NCI-H1930 (cell line): ENCODE measurements around the gene MYO5A.
"Not testable (repeated sequence)": the region's sequence is repeated elsewhere in the genome, so short reads cannot be mapped to it uniquely, and the experiment has no call there.

Experiments
- DNase-seq, 2 experiments: peaks; one replicate each; lab custom pipeline; 2025; lab: John Stamatoyannopoulos, UW

The MYO5A gene

DNA sequence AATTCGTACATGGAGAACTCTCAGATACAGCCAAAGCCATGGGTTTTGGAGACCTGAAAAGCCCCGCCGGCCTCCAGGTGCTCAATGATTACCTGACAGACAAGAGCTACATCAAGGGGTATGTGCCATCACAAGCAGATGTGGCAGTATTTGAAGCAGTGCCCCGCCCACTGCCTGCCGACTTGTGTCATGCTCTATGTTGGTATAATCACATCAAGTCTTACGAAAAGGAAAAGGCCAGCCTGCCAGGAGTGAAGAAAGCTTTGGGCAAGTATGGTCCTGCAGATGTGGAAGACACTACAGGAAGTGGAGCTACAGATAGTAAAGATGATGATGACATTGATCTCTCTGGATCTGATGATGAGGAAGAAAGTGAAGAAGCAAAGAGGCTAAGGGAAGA is 23.5 kb downstream of the MYO5A start:
- no peak for DNase-seq

GRCh38 chr15:52503788-52504496 is 24.7 kb downstream of the MYO5A start:
- no peak for DNase-seq

- no peak for DNase-seq
Measured at GRCh38 chr15:52502608-52503007, 26.1 kb downstream of the MYO5A start.

- no peak for DNase-seq
Measured at GRCh38 chr15:52499506-52499905, 29.2 kb downstream of the MYO5A start.

DNA sequence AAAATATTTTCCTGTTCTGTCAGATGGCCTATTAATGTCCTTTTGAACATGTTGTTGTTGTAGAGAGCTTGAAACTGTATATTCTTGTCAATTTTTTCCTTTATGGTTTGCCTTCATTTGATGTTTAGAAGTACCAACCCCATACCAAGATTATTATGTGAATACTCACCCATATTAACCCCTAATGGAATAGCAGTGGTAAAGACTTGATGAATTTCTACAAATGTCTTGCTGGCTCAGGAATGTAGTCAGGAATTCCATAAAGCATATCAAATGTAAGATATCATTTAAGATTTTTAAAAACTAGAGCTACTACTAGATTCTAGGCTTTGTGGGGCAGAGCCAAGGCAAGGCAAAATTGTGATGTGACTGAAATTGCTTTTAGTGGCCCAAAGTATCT is 30.0 kb downstream of the MYO5A start:
- no peak for DNase-seq

GRCh38 chr15:52496776-52497470 is 31.8 kb downstream of the MYO5A start:
- DNase-seq, result no peak

GRCh38 chr15:52496175-52496574 is 32.5 kb downstream of the MYO5A start:
- no peak for DNase-seq

GRCh38 chr15:52495125-52495524 is 33.6 kb downstream of the MYO5A start:
- DNase-seq, result no peak

GRCh38 chr15:52493968-52494367 is 34.7 kb downstream of the MYO5A start:
- DNase-seq, result no peak

- DNase-seq, result no peak
Measured at GRCh38 chr15:52492132-52492531, 36.5 kb downstream of the MYO5A start.

GRCh38 chr15:52491472-52491871 is 37.2 kb downstream of the MYO5A start:
- no peak for DNase-seq

DNA sequence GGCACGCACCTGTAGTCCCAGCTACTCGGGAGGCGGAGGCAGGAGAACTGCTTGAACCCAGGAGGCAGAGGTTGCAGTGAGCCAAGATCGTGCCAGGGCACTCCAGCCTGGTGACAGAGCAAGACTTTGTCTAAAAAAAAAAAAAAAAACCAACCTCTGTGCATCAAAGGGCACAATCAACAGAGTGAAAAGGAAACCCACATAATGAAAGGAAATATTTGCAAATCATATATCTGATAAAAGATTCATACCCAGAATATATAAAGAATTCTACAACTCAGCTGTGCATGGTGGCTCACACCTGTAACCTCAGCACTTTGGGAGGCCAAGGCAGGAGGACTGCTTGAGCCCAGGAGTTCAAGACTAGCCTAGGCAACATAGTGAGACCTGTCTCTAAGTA is 39.2 kb downstream of the MYO5A start:
- not testable (repeated sequence) for DNase-seq

GRCh38 chr15:52488830-52489229 is 39.9 kb downstream of the MYO5A start:
- no peak for DNase-seq

- no peak for DNase-seq
Measured at GRCh38 chr15:52486003-52486996, 42.4 kb downstream of the MYO5A start.

- DNase-seq, result no peak
Measured at GRCh38 chr15:52485290-52485689, 43.4 kb downstream of the MYO5A start.

DNA sequence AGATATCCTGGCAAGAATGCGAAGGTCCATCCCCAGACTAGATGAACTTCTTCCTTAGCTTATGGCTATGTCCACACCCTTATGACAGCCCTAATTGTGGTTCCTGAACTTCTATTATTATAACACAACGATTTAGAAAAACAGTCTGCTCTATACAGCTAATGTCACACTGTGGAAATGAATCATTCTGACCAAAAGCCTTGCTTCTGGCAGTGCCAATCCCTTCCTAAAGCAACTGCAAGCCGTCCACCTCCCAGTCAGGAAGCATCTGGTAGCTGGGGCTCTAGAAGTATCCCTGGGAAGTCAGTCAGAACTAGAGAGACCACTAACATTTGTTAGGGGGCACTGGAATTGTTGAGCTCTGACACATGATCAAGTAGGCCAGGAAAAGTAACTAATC is 45.0 kb downstream of the MYO5A start:
- no peak for DNase-seq

DNA sequence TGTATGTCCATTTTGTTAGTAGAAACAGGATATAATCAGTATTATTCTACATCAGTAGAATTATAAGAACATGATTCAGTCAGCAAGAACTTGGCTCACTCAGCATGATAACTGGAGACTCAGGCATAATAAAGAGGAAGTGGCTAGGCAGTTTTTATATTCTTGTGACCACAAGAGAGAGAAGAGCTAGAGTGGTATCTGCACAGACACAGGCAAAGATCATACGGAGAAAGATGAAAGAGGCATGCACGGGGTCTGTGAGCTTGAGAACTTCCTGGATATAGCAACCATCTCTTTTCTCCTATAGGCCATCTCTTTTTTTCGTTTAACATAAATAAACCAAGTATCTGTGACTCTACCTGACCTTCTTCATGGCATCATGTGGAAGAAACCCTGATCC is 46.8 kb downstream of the MYO5A start:
- no peak for DNase-seq

DNA sequence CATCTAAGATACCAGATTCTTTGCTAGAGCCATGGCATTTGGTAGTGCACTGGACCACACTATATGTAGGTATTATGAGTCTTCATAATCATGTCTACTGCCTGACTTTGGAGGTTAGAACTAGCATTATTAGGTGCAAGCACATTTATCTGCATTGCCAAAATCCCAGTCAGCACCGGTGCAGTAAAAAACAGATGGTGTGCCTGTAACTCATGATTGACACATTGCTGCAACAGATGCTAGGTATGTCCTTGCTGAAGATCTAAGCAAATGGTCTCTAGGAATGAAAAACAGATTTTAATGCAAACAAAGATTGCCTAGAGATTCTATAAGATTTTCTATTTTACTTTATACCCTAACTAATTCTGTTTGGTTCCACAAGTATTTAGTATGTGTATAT is 47.7 kb downstream of the MYO5A start:
- DNase-seq, result no peak

DNA sequence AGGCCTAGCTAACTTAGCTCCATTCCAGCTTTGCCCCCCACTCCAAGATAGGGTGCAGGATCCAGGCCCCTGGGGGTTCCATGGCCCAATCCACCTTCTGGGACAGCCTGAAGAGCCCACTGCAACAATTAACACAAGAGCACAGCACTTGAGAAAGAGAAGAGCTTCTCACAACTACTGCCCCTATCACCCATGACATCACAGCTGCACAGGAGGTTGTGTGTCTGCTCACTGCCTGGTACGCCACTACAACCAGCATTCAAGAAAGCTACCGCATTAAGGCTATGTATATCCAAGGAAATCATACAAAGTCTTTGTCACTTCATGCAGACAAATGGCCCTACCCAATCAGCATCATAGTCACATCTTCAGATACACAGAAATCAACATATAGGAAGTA is 62.0 kb downstream of the MYO5A start:
- DNase-seq, result no peak

DNA sequence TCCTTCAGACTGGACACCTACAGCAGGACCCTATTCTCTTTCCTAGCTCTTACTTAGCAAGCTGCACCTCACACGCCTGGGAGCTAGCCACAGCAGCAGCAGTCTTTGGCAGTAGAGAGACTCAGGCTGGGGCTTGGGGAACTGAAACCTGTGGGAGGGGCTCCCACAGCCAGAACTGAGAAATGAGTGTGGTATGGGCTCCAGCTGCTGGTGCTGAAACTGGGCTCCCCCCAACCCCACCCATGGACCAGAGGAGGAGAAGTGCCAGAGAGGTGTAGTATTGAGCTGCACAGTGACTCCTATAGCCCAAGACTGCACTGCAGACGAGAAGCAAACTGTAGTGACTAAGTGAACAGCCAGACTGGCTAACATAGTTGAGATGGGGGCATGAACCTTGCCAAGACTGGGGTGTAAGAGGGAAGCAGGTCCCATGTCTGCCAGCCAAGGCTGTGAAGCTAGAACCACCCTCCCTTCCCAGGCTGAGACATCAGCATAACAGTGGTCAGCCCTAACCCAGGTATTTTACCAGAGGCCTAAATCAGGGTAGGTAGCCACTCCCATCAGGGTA is 62.5 kb downstream of the MYO5A start:
- no peak for DNase-seq

- no peak for DNase-seq
Measured at GRCh38 chr15:52464478-52464877, 64.2 kb downstream of the MYO5A start.

DNA sequence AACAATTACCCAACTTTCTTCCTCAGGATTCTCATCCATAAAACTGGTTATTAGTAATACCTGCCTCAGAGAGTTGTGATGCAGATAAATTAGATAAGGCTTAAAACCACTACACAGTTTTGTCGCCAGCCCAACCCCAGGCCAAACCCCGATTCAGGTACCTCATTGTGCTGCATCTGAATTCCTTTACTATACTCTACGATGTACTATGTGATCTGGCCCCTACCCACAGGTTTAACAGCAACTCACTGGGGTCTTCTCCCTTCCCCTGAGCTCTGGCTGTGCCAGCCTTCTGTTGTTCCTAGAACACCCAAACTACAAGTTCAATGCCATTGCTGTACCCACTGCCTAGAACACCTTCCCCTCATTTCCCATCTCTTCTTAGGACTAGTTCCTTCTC is 64.6 kb downstream of the MYO5A start:
- no peak for DNase-seq
